HFFc6 (cell line): Measurements from ENCODE around the gene IL23A. TPM values are rescaled to one million over a fixed set of nuclear protein-coding genes. Genes with fewer than 3 reads are reported as not detected.
A peak's percentile ranks its signal among the peaks of the same experiment; 100 is the strongest.

Experiments
- DNase-seq: peaks from one replicate; pipeline ENCODE4 v3.0.0-alpha.2; 2018
- H3K27ac Mint-ChIP-seq: 2 replicates; pipeline ENCODE4 v1.8.0; 2020; ENCODE audit warnings: mild to moderate bottlenecking, mixed read lengths
- H3K27me3 Mint-ChIP-seq: 2 replicates; pipeline ENCODE4 v1.8.0; 2021; ENCODE audit warnings: mild to moderate bottlenecking, moderate library complexity, mixed read lengths; ENCODE audit not compliant: insufficient read depth
- H3K36me3 Mint-ChIP-seq: 2 replicates; pipeline ENCODE4 v1.8.0; 2021; ENCODE audit warnings: low read depth, mixed read lengths
- H3K4me1 Mint-ChIP-seq: 2 replicates; pipeline ENCODE4 v1.8.0; 2020; ENCODE audit warnings: low read depth, mixed read lengths
- H3K4me3 Mint-ChIP-seq: 2 replicates; pipeline ENCODE4 v1.8.0; 2020; ENCODE audit warnings: mild to moderate bottlenecking, moderate library complexity, mixed read lengths
- H3K9me3 Mint-ChIP-seq: 2 replicates; pipeline ENCODE4 v1.8.0; 2020; ENCODE audit warnings: mild to moderate bottlenecking, mixed read lengths
- total RNA-seq, 6 experiments: library from RNA; stranded (reverse); fragmentation: NEBNext Ultra II Directional; extraction: Animal tissue kit (Norgen Biotek cat#: 25700); gene quantifications; 2 replicates in 1 of 6; 3 replicates in 5 of 6; pipeline ENCODE4 v1.2.3, GENCODE V29; 2021
- TF ChIP-seq, protein P1 (sequence below): fragments of 200-600 bp; sonication (generic); IDR thresholded peaks from 2 replicates; pipeline ENCODE4 v1.5.0; 2021; ENCODE audit warnings: antibody characterized with exemption, mild to moderate bottlenecking

Gene IL23A
- total RNA-seq, 6 experiments from 2014 or later = 0.38 TPM; not detected in 5

DNA sequence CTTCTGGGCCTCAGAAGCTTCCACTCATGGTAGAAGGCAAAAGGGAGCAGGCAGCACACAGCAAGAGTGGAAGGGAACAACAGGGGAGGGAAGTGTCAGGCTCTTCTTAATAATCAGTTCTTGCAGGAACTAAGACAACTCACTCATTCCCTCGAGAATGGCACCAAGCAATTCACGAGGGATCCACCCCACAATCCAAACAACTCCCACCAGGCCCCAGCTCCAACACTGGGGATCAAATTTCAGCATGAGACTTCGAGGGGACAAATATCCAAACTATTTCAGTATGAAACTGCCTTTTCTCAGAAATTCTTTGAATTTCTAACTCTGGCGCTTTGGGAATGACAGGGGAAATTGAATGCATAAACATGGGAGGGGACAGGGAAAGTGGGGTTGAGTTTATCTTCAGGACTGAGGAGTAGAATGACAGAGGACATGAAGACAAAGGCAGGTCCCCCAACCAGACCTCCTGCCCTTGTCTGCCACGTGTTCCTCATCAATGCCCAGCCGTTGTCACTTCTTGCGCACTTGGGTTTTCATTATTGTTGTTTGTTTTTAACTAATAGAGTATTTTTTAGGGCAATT, 48.6 kb downstream of the IL23A start:
- Mint-ChIP-seq H3K36me3 (no peaks in the 10 kb centered on the region), H3K27ac (peak overlapping the region; percentile 49), H3K9me3 (peaks cover 5% of the 10 kb centered on the region; the same call in 1 of the 2 replicates), H3K27me3 (peaks cover 2% of the 10 kb centered on the region), H3K4me1 (peaks cover 14% of the 10 kb centered on the region), H3K4me3 (peak overlapping the region; percentile 54)
- TF ChIP-seq, protein P1, sequence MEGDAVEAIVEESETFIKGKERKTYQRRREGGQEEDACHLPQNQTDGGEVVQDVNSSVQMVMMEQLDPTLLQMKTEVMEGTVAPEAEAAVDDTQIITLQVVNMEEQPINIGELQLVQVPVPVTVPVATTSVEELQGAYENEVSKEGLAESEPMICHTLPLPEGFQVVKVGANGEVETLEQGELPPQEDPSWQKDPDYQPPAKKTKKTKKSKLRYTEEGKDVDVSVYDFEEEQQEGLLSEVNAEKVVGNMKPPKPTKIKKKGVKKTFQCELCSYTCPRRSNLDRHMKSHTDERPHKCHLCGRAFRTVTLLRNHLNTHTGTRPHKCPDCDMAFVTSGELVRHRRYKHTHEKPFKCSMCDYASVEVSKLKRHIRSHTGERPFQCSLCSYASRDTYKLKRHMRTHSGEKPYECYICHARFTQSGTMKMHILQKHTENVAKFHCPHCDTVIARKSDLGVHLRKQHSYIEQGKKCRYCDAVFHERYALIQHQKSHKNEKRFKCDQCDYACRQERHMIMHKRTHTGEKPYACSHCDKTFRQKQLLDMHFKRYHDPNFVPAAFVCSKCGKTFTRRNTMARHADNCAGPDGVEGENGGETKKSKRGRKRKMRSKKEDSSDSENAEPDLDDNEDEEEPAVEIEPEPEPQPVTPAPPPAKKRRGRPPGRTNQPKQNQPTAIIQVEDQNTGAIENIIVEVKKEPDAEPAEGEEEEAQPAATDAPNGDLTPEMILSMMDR = no peak
- peak; percentile 11 for DNase-seq

DNA sequence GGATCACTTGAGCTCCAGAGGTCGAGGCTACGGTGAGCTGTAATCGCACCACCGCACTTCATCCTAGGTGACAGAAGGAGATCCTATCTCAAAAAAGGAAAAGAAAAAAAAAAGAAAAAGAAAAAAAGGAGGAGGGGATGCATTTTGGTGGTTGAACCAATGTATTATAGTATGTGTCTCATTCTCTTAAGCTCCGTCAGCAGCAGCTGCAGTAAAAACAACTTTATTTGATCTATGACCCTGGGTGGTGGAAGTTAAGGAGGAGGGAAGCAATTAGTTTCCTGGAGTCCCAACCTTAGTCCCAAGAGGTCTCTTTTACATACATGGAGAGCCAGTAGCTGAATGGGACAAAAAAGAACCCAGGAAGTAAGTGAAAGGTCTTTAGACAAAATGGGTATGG, 50.7 kb downstream of the IL23A start:
- H3K9me3 Mint-ChIP-seq = peaks cover 5% of the 10 kb centered on the region; the same call in 1 of the 2 replicates
- no peak overlapping the region for H3K4me3 Mint-ChIP-seq
- no peak for DNase-seq
- TF ChIP-seq, protein P1 = no peak
- no peak overlapping the region for H3K27ac Mint-ChIP-seq
- H3K36me3 Mint-ChIP-seq = no peaks in the 10 kb centered on the region
- H3K4me1 Mint-ChIP-seq = peaks cover 14% of the 10 kb centered on the region
- peaks cover 2% of the 10 kb centered on the region for H3K27me3 Mint-ChIP-seq

Other genes starting within 250 kb of the IL23A start
- gene PA2G4, start 234.3 kb upstream of the IL23A start, total RNA-seq = 100 to 1,000 TPM; 144 to 190 (median 177) TPM
- 1,000 to 10,000 TPM; 2,722 to 3,464 (median 3,292) TPM for gene RPL41, start 222.3 kb upstream of the IL23A start, total RNA-seq
- gene ZC3H10, start 220.6 kb upstream of the IL23A start, total RNA-seq = 1 to 10 TPM; 3.3 to 4.7 (median 3.8) TPM
- gene ESYT1, start 210.6 kb upstream of the IL23A start, total RNA-seq = 100 to 1,000 TPM; 136 to 174 (median 151) TPM
- 100 to 1,000 TPM in 5 of 6 experiments, 10 to 100 TPM in 1; 84.5 to 119 (median 108) TPM for gene MYL6B, start 186.3 kb upstream of the IL23A start, total RNA-seq
- 1,000 to 10,000 TPM; 2,668 to 3,384 (median 3,141) TPM for gene MYL6, start 180.5 kb upstream of the IL23A start, total RNA-seq
- 10 to 100 TPM; 72.1 to 99.8 (median 87.1) TPM for gene SMARCC2, start 149.4 kb upstream of the IL23A start, total RNA-seq
- gene RNF41, start 117.0 kb upstream of the IL23A start, total RNA-seq = 100 to 1,000 TPM in 1 of 6 experiments, 10 to 100 TPM in 5; 65.9 to 103 (median 71.2) TPM
- gene NABP2, start 114.5 kb upstream of the IL23A start, total RNA-seq = 10 to 100 TPM; 46.8 to 53.6 (median 49.4) TPM
- under 1 TPM in 1 of 6 experiments, not detected in 5; 0.10 TPM for gene SLC39A5, start 108.8 kb upstream of the IL23A start, total RNA-seq
- 10 to 100 TPM; 57.9 to 87.8 (median 68.6) TPM for gene ANKRD52, start 80.5 kb upstream of the IL23A start, total RNA-seq
- 10 to 100 TPM in 1 of 6 experiments, 1 to 10 TPM in 5; 6.4 to 10.7 (median 8.2) TPM for gene COQ10A, start 71.9 kb upstream of the IL23A start, total RNA-seq
- gene CS, start 38.6 kb upstream of the IL23A start, total RNA-seq = 100 to 1,000 TPM; 196 to 247 (median 232) TPM
- 100 to 1,000 TPM; 177 to 275 (median 188) TPM for gene CNPY2, start 22.9 kb upstream of the IL23A start, total RNA-seq
- gene PAN2, start 4.9 kb upstream of the IL23A start, total RNA-seq = 10 to 100 TPM in 5 of 6 experiments, 1 to 10 TPM in 1; 9.0 to 16.7 (median 14.6) TPM
- 100 to 1,000 TPM in 2 of 6 experiments, 10 to 100 TPM in 4; 78.6 to 105 (median 95.2) TPM for gene STAT2, start 21.2 kb downstream of the IL23A start, total RNA-seq
- gene APOF, start 24.0 kb downstream of the IL23A start, total RNA-seq = not detected
- 10 to 100 TPM; 10.4 to 23.1 (median 21.3) TPM for gene TIMELESS, start 110.5 kb downstream of the IL23A start, total RNA-seq
- under 1 TPM in 1 of 6 experiments, not detected in 5; 0.28 TPM for gene MIP, start 115.8 kb downstream of the IL23A start, total RNA-seq
- gene SPRYD4, start 129.7 kb downstream of the IL23A start, total RNA-seq = 1 to 10 TPM; 2.4 to 2.9 (median 2.5) TPM
- not detected for gene GLS2, start 149.3 kb downstream of the IL23A start, total RNA-seq
- gene RBMS2, start 182.9 kb downstream of the IL23A start, total RNA-seq = 10 to 100 TPM; 77.0 to 83.2 (median 81.7) TPM